ENCODE data around the gene SRGAP1.
A peak's percentile ranks its signal among the peaks of the same experiment; 100 is the strongest.
"Not testable (repeated sequence)": the region's sequence is repeated elsewhere in the genome, so short reads cannot be mapped to it uniquely, and the experiment has no call there.

The SRGAP1 gene

DNA sequence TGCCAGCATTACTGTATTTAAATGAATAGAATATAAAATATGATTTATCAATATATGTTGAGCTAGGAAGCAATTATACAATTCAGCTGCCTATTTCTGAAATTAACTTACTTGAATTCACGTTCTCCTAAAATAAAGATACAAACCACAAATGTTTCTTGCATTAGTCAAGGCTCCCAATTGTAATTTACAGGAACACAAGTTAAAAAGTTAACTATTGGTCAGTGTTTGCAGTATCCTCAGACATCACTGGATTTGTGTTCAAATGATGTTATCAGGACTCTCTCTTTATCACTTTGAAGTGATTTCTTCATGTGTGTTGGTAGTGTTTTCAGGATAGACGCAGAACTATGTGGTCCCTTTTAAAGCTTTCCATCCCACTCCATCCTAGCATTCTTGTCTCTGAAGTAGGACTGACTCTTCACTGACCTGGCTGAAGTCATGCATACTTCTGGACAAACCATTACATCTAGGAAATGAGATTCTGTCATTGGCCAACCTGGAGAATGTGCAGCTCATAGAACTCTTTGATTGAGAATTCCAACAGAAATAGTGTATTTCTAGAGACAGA lies 221.5 kb downstream of the SRGAP1 start:
- H3K4me3 ChIP-seq (ENCODE audit: control insufficient read depth, low read depth, low read length), result no peak overlapping the region
- no peak for DNase-seq (ENCODE audit: low read depth)
- TF ChIP-seq, protein P1, sequence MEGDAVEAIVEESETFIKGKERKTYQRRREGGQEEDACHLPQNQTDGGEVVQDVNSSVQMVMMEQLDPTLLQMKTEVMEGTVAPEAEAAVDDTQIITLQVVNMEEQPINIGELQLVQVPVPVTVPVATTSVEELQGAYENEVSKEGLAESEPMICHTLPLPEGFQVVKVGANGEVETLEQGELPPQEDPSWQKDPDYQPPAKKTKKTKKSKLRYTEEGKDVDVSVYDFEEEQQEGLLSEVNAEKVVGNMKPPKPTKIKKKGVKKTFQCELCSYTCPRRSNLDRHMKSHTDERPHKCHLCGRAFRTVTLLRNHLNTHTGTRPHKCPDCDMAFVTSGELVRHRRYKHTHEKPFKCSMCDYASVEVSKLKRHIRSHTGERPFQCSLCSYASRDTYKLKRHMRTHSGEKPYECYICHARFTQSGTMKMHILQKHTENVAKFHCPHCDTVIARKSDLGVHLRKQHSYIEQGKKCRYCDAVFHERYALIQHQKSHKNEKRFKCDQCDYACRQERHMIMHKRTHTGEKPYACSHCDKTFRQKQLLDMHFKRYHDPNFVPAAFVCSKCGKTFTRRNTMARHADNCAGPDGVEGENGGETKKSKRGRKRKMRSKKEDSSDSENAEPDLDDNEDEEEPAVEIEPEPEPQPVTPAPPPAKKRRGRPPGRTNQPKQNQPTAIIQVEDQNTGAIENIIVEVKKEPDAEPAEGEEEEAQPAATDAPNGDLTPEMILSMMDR (IDR thresholded peaks at IDR 0.05; ENCODE audit: control insufficient read depth, insufficient read depth, low read depth, low read length, missing control alignments), result no peak

DNA sequence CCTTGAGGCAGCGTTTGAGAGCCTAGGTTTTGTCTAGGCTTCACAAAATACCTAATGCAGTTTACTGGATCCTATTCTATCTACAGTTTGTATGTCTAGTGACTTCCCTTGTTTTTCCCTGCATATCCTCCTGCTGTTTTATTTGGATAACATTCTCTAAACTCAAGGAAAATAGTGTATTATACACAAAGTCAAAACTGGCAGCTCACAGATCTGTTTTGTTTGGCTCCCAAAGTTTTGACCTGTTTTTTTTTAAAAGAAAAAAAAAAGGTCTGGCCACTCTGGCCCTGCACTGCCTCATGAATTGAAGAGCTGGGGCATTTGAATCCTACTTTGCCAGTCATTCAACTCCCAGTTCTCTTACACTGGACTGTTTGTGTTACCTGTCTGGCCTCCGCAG lies 222.3 kb downstream of the SRGAP1 start:
- TF ChIP-seq, protein P1 (IDR thresholded peaks at IDR 0.05; ENCODE audit: control insufficient read depth, insufficient read depth, low read depth, low read length, missing control alignments), result no peak
- H3K4me3 ChIP-seq (ENCODE audit: control insufficient read depth, low read depth, low read length), result no peak overlapping the region
- DNase-seq (ENCODE audit: low read depth), result no peak

DNA sequence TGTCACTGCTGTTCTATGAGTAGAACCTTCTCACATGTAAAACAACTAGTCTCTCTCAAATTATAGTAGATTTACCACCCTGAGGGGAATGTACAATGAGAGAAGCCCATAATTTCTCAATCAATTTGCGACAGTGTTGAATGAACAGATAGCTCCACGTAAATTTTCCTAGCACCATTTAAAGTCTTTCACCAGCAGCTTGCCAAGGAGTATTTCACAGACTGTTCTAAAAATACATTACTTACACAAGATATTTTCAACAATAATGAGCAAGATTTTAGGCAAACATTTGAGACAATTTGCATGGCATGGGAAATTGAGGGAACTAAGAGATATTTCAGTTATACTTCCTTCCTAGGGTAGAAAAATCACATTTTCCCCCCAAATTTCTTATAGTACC lies 226.0 kb downstream of the SRGAP1 start:
- TF ChIP-seq, protein P1 (IDR thresholded peaks at IDR 0.05; ENCODE audit: control insufficient read depth, insufficient read depth, low read depth, low read length, missing control alignments), result no peak
- DNase-seq (ENCODE audit: low read depth), result no peak
- no peak overlapping the region for H3K4me3 ChIP-seq (ENCODE audit: control insufficient read depth, low read depth, low read length)

DNA sequence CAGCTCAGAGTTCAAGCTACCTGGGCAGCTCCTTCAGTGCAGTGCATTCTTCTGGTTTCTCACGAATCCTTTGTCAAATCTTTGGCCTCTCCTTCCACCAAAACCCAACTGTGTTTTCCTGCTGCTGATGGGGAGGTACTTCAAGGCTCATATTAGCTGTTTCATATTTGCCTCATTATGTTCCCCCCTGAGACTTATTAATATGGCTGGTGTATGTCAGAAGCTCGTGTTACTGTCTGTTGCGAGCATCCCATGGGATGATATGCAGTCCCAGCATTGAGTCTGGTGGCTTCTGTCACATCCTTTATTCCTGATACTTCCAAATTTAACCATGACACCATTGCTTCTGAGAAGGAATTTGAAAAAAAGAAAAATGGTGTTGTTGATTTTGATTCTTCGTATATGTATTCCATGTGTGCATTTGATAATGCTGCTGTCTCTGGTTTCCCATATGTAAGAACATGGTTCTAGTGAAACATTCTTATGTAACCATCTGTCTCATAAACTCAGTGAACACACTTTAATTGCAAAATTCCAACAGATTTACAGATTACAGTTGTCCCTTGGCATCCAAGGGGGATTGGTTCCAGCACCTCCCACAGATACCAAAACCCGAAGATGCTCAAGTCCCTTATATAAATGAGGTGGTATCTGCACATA lies 228.5 kb downstream of the SRGAP1 start:
- no peak overlapping the region for H3K4me3 ChIP-seq (ENCODE audit: control insufficient read depth, low read depth, low read length)
- no peak for DNase-seq (ENCODE audit: low read depth)
- TF ChIP-seq, protein P1 (IDR thresholded peaks at IDR 0.05; ENCODE audit: control insufficient read depth, insufficient read depth, low read depth, low read length, missing control alignments), result no peak

DNA sequence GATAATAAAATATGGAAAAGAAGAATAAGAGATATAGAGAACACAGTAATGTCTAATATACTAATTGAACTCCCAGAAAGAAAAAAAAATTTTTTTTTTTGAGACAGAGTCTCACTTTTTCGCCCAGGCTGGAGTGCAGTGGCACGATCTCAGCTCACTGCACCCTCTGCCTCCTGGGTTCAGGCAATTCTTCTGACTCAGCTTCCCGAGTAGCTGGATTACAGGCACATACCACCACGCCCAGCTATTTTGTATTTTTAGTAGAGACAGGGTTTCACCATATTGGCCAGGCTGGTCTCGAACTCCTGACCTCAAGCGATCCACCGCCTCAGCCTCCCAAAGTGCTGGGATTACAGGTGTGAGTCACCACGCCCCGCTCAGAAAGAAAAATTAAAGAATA lies 232.1 kb downstream of the SRGAP1 start:
- not testable (repeated sequence) for DNase-seq (ENCODE audit: low read depth)

DNA sequence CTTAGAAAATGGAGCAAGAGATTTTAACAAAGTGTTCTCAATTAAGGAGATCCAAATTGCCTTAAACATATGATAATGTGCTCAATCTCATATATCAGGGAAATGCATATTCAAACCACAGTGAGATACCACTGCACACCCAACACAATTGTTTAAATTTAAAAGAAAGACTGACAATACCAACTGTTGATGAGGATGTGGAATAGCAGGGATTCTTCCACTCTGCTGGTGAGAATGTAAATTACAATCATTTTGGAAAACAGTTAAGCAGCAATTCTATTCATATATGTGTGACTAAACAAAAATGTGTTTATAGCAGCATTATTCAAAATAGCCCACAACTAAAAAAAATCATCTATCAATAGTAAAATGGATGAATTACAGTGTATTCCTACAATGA lies 233.4 kb downstream of the SRGAP1 start:
- TF ChIP-seq, protein P1 (IDR thresholded peaks at IDR 0.05; ENCODE audit: control insufficient read depth, insufficient read depth, low read depth, low read length, missing control alignments), result peak; percentile 33
- H3K4me3 ChIP-seq (ENCODE audit: control insufficient read depth, low read depth, low read length), result no peak overlapping the region
- DNase-seq (ENCODE audit: low read depth), result no peak

More for the DNA sequence above, 232.1 kb downstream of the SRGAP1 start:
- H3K4me3 ChIP-seq (ENCODE audit: control insufficient read depth, low read depth, low read length), result not testable (repeated sequence)

DNA sequence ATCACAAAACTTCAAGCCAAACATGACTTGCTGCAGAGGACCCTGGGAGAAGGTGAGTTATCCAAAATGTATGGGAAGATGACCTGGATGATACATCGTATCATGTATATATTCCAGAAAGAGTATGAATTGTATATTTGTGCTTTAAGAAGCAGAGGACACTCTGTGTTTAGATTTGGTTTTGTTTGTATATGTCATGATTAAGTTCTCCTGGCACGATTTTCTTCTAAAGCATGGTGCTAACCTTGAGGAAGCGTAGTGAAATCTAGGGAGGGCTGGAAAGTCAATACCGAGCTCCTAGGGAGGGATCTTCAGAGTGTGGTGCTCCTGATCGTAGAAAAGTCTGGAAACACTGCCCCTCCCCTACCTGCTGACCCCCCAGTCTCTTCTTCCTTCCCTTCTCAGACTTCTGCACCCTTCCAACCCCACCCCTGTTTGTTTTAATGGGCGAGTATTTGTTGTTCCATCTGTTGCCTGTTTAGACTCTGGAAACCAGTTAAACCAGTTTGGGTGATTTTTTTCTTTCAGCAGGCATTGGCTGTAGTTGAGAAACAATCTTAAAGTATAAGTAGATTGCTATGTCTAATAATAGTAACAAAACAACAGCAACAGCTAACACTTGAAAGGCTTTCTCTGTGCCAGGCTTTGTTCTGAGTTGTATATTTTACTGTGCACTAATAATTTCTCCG lies 236.0 kb downstream of the SRGAP1 start:
- no peak for DNase-seq (ENCODE audit: low read depth)
- no peak overlapping the region for H3K4me3 ChIP-seq (ENCODE audit: control insufficient read depth, low read depth, low read length)

More for the DNA sequence above, 236.0 kb downstream of the SRGAP1 start:
- TF ChIP-seq, protein P1 (IDR thresholded peaks at IDR 0.05; ENCODE audit: control insufficient read depth, insufficient read depth, low read depth, low read length, missing control alignments), result no peak
